Panc1 (cell line): Measurements from ENCODE around the gene FRMD8. TPM values are rescaled to one million over a fixed set of nuclear protein-coding genes. Genes with fewer than 3 reads are reported as not detected.

Source experiments
- ATAC-seq: fragments of 200-7000 bp; cut with Tn5 transposase; 2 replicates; pipeline ENCODE4 v1.9.1; 2020; ENCODE audit warnings: mild to moderate bottlenecking, moderate library complexity
- BruUV-seq: library from RNA; stranded (reverse); fragments of 400-500 nt; replicated peaks from 2 replicates; lab custom pipeline; 2021; lab: Mats Ljungman, UMichigan
- CTCF ChIA-PET: fragments of 300-600 bp; sonication (Branson Sonifier 250); formaldehyde crosslinking; loops from one replicate; lab custom pipeline; 2022; ENCODE audit warnings: antibody characterized with exemption; lab: Charles Lee
- POLR2A ChIA-PET: fragments of 300-600 bp; sonication (Branson Sonifier 250); formaldehyde crosslinking; loops from one replicate; lab custom pipeline; 2022; ENCODE audit warnings: antibody characterized with exemption; lab: Charles Lee
- DNase-seq: peaks from one replicate; pipeline ENCODE4 v3.0.0-alpha.2; 2010; ENCODE audit warnings: low read depth, low spot score
- H3K27ac ChIP-seq: 2 replicates; pipeline ENCODE4 v1.5.1; 2011; ENCODE audit warnings: mild to moderate bottlenecking, low read length, inconsistent platforms
- H3K27me3 ChIP-seq: fragments of 200-500 bp; sonication (Bioruptor generic); 2 replicates; pipeline ENCODE4 v1.6.0; 2014; ENCODE audit warnings: low read length, inconsistent platforms; ENCODE audit not compliant: control insufficient read depth, insufficient read depth
- H3K36me3 ChIP-seq: fragments of 200-500 bp; sonication (Bioruptor generic); 2 replicates; pipeline ENCODE4 v1.5.1; 2014; ENCODE audit warnings: inconsistent platforms, mild to moderate bottlenecking, low read length, moderate library complexity; ENCODE audit not compliant: control insufficient read depth, insufficient read depth
- H3K4me1 ChIP-seq: 2 replicates; pipeline ENCODE4 v1.5.1; 2011; ENCODE audit warnings: inconsistent platforms, mild to moderate bottlenecking, low read length, moderate library complexity; ENCODE audit not compliant: control insufficient read depth, insufficient read depth
- H3K4me3 ChIP-seq, 2 experiments: 2 replicates each; pipeline ENCODE4 v1.5.1; 2011 to 2012; ENCODE audit warnings: low read depth in 2 of 2, low read length in 2 of 2, mild to moderate bottlenecking in 2 of 2, inconsistent platforms in 1 of 2, moderate library complexity in 1 of 2
- H3K9me3 ChIP-seq: fragments of 200-500 bp; sonication (Bioruptor generic); 2 replicates; pipeline ENCODE4 v1.5.1; 2014; ENCODE audit warnings: low read depth, mild to moderate bottlenecking, inconsistent platforms, low read length, moderate library complexity; ENCODE audit not compliant: control insufficient read depth, insufficient read depth
- CTCF ChIP-seq: fragments of 450-650 bp; IDR thresholded peaks from 2 replicates; pipeline ENCODE4 v1.5.1; 2017; ENCODE audit warnings: mild to moderate bottlenecking
- POLR2AphosphoS5 ChIP-seq: IDR thresholded peaks from 2 replicates; pipeline ENCODE4 v1.6.1; 2012; ENCODE audit warnings: mild to moderate bottlenecking, low read depth, low read length, moderate library complexity
- REST ChIP-seq, 2 experiments: IDR thresholded peaks; 2 replicates each; pipeline ENCODE4 v1.6.1; 2011 to 2012; ENCODE audit warnings: low read depth in 2 of 2, control low read depth in 1 of 2, low read length in 1 of 2, mild to moderate bottlenecking in 1 of 2, moderate library complexity in 1 of 2; ENCODE audit not compliant: insufficient read depth in 1 of 2
- SIN3A ChIP-seq: IDR thresholded peaks from 2 replicates; pipeline ENCODE4 v1.6.1; 2012; ENCODE audit warnings: low read depth, mild to moderate bottlenecking, low read length, moderate library complexity, borderline replicate concordance; ENCODE audit not compliant: insufficient read depth
- TCF7L2 ChIP-seq: IDR thresholded peaks from 2 replicates; pipeline ENCODE4 v1.6.1; 2011; ENCODE audit warnings: mild to moderate bottlenecking, low read depth, low read length, inconsistent platforms
- in situ Hi-C: cut with HindIII; loops from 2 replicates; pipeline ENCODE4 v1.10.0; 2016; ENCODE audit warnings: low sequenced_read_pairs, low pct_unique_long_range_greater_than_20kb
- intact Hi-C: fragments of 100-400 bp; cut with micrococcal nuclease; formaldehyde crosslinking; loops from one replicate; pipeline ENCODE4 v1.10.0; 2022; ENCODE audit not compliant: unreplicated experiment
- total RNA-seq: library from RNA; stranded (reverse); gene quantifications from one replicate; pipeline ENCODE4 v1.2.1, GENCODE V29; 2021; ENCODE audit not compliant: unreplicated experiment

FRMD8 gene
- total RNA-seq, 1 experiment from 2014 or later = 85.8 TPM

- Histone ChIP-seq H3K4me1 (peaks cover 3% of the 10 kb centered on the region), H3K36me3 (peaks cover 28% of the 10 kb centered on the region), H3K4me3 (no peak overlapping the region), H3K27me3 (no peaks in the 10 kb centered on the region), H3K9me3 (no peaks in the 10 kb centered on the region), H3K27ac (no peak overlapping the region)
- TF ChIP-seq CTCF (no peak), SIN3A (no peak), POLR2AphosphoS5 (no peak), TCF7L2 (no peak), REST (IDR thresholded peaks at IDR 0.05; ENCODE audit: insufficient read depth in 1 of 2, low read depth in 2 of 2, low read length in 1 of 2) (no peak)
- in situ Hi-C loops (no loop called here), intact Hi-C loops (no loop called here)
- DNase-seq (no peak), ATAC-seq (no peak)
- POLR2A ChIA-PET = no interaction called here
- no TSS peak for BruUV-seq
- CTCF ChIA-PET = no interaction called here
Measured at GRCh38 chr11:65340226-65340625, 46.2 kb upstream of the FRMD8 start.

GRCh38 chr11:65341856-65342255 is 44.6 kb upstream of the FRMD8 start:
- Histone ChIP-seq H3K4me3 (no peak overlapping the region), H3K36me3 (peaks cover 35% of the 10 kb centered on the region), H3K9me3 (no peaks in the 10 kb centered on the region), H3K4me1 (no peaks in the 10 kb centered on the region), H3K27me3 (no peaks in the 10 kb centered on the region), H3K27ac (no peak overlapping the region)
- CTCF ChIA-PET = no interaction called here
- in situ Hi-C loops (no loop called here), intact Hi-C loops (no loop called here)
- POLR2A ChIA-PET = no interaction called here
- no TSS peak for BruUV-seq
- ATAC-seq (no peak), DNase-seq (no peak)
- TF ChIP-seq CTCF (no peak), REST (IDR thresholded peaks at IDR 0.05; ENCODE audit: insufficient read depth in 1 of 2, low read depth in 2 of 2, low read length in 1 of 2) (no peak), POLR2AphosphoS5 (no peak), SIN3A (no peak)
